ENCODE data around the gene MCF2L2. TPM values are rescaled to one million over a fixed set of nuclear protein-coding genes. Genes with fewer than 3 reads are reported as not detected.
A peak's percentile ranks its signal among the peaks of the same experiment; 100 is the strongest.

The MCF2L2 gene
- polyA plus RNA-seq, 3 donors from 2014 or later = 0.06 to 0.21 TPM; not detected in 1

DNA sequence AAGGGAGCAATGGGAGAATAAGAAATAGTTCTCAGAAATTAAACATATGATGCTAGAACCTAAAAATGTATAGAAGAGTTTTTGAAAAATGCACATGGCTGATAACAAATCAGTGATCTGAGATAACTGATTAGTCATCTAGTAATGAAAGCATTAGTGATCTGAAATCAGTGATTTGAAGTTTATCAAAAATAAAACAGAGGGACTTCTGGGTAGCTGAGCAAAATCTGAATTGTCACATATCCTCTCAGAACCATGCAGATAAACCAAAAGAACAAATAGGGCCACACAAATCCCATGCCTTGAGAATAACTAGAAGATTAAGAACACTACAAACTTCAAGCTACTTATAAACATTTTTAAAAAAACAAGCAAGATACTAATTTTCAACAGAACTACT, 71.5 kb downstream of the MCF2L2 start:
- Mint-ChIP-seq H3K9me3 (no peaks in the 10 kb centered on the region), H3K27me3 (ENCODE audit: low read depth in 3 of 3) (peaks cover 0 to 10% (median 6%) of the 10 kb centered on the region in 3 donors), H3K4me1 (no peaks in the 10 kb centered on the region), H3K4me3 (no peak overlapping the region), H3K36me3 (peaks cover 0 to 3% (median 0%) of the 10 kb centered on the region in 3 donors), H3K27ac (no peak overlapping the region)
- no peak for DNase-seq

DNA sequence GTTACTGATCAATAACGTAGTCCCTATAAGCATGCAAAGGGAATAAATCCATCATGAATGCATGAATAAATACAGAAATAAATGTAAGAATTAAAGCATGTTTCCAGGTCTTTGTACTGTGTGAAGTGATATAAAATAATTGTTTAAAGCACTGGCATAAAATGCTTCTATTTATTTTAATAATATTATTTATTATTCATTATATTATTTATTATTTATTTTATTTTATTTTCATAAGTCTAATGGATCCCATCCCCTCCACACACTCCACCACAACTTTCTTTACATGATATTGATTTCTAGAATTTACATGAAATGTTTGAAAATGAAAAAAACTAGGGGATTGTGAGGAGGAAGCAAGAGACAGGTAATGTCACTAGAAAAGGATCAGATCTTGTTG, 73.5 kb downstream of the MCF2L2 start:
- Mint-ChIP-seq H3K4me3 (no peak overlapping the region), H3K27ac (no peak overlapping the region), H3K9me3 (no peaks in the 10 kb centered on the region), H3K4me1 (peaks cover 8 to 9% of the 10 kb centered on the region in 2 donors), H3K36me3 (peaks cover 0 to 3% (median 0%) of the 10 kb centered on the region in 3 donors), H3K27me3 (ENCODE audit: low read depth in 3 of 3) (peaks cover 0 to 11% (median 6%) of the 10 kb centered on the region in 3 donors)
- DNase-seq = no peak

DNA sequence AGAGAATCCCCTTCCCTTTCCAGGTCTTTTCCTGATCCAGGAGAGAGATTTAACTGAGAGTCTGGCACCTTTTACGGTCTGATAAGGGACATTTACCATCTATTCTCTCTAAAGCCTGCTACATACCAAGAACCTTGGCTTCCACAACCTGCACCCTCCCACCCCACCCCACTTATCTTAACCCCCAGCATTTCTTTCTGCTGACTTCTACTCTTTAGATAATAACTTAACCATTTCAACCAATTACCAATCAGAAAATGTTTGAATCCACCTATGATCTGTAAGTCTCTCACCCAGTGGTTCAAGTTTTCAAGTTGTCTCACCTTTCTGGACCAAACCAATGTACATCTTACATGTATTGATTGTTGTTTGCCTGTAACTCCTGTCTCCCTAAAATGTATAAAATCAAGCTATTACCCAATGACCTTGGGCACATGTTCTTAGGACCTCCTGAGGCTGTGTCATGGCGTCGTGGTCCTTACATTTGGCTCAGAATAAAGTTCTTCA, 74.0 kb downstream of the MCF2L2 start:
- H3K27ac Mint-ChIP-seq = no peak overlapping the region

DNA sequence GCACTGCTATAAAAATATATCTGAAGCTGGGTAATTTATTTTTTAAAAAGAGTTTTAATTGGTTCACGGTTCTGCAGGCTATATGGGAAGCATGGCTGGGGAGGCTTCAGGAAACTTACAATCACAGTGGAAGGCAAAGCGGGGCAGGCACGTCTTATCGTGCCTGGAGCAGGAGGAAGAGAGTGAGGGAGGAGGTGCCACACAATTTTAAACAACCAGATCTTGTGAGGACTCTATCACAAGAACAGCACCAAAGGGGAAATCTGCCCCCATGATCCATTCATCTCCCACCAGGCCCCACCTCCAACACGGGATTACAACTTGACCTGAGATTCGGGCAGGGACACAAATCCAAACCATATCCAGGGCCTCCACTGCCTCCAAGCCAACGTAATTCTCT, 75.0 kb downstream of the MCF2L2 start:
- H3K9me3 Mint-ChIP-seq = peaks cover 0 to 2% (median 0%) of the 10 kb centered on the region in 6 donors
- H3K27ac Mint-ChIP-seq = no peak overlapping the region
- no peak overlapping the region for H3K4me3 Mint-ChIP-seq
- H3K4me1 Mint-ChIP-seq = peaks cover 17 to 18% of the 10 kb centered on the region in 2 donors
- DNase-seq = no peak
- H3K27me3 Mint-ChIP-seq (ENCODE audit: low read depth in 3 of 3) = peaks cover 0 to 10% (median 6%) of the 10 kb centered on the region in 3 donors
- peaks cover 0 to 2% (median 0%) of the 10 kb centered on the region in 3 donors for H3K36me3 Mint-ChIP-seq

More for the DNA sequence above, 74.0 kb downstream of the MCF2L2 start:
- H3K9me3 Mint-ChIP-seq = no peaks in the 10 kb centered on the region
- peaks cover 13 to 14% of the 10 kb centered on the region in 2 donors for H3K4me1 Mint-ChIP-seq
- peaks cover 0 to 3% (median 0%) of the 10 kb centered on the region in 3 donors for H3K36me3 Mint-ChIP-seq
- no peak overlapping the region for H3K4me3 Mint-ChIP-seq
- no peak for DNase-seq
- H3K27me3 Mint-ChIP-seq (ENCODE audit: low read depth in 3 of 3) = peaks cover 0 to 10% (median 6%) of the 10 kb centered on the region in 3 donors

DNA sequence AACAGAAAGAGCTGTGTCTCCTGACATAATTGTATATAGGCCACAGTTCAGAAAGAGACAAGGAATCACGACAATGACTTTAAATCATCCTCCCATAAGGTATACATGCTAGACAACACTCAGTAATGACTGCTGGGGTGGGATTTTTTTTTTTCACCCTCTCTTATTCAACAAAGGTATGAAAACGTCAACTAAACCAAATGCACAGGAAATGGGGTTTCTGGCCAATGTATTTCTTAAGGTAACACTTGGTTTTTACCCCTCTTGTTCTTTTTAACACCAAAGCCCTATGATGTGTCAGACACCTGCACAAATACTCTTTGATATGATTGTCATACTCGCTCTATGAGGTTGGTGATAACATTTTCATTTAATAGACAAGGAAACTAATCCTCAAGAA, 78.3 kb downstream of the MCF2L2 start:
- peak overlapping the region in 4 of 5 donors; percentile 47 to 72 (median 48) for H3K4me3 Mint-ChIP-seq
- peak overlapping the region; percentile 58 to 94 (median 90) for H3K27ac Mint-ChIP-seq
- H3K36me3 Mint-ChIP-seq = peaks cover 0 to 5% (median 0%) of the 10 kb centered on the region in 3 donors
- DNase-seq = peak; percentile 67 to 75 (median 70)
- peaks cover 0 to 14% (median 0%) of the 10 kb centered on the region in 6 donors for H3K9me3 Mint-ChIP-seq
- peaks cover 0 to 7% (median 6%) of the 10 kb centered on the region in 3 donors for H3K27me3 Mint-ChIP-seq (ENCODE audit: low read depth in 3 of 3)
- H3K4me1 Mint-ChIP-seq = peaks cover 17 to 18% of the 10 kb centered on the region in 2 donors

DNA sequence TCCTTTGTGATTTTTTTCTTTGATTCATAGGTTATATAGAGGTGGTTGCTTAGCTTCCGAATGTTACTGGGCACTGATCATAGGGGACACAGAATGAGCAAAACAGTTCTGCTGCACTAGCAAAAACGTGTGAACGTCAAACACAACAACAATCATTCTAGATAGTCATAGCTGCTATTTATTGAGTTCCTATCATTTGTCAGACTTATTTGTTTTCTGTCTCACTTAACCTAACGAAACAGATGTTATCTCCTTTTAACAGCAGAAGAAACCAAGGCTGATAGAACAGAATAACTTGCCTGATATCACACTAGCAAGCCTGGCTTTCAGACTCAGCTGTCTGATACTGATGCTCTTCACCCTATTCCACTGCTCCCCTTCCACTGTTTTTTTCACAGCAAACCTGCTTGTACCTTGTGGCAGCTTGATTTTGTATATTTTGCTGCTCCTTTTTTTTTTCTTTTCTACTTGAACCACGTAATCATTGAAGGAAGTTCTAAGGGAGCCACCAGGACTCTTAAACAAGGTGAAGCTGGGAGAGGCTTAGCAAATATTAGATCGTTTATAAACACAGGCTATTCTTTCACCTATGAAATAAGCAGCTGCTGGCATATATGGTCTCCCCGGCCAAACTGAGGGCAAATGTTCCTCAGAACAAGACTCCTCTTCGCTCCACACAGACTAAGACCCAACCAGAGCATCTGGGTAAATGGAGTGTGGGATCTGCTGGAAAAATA, 78.8 kb downstream of the MCF2L2 start:
- Mint-ChIP-seq H3K4me3 (peak overlapping the region in 4 of 5 donors; percentile 47 to 72 (median 48)), H3K36me3 (peaks cover 0 to 8% (median 0%) of the 10 kb centered on the region in 3 donors), H3K4me1 (peaks cover 17 to 18% of the 10 kb centered on the region in 2 donors), H3K27me3 (ENCODE audit: low read depth in 3 of 3) (peaks cover 0 to 7% (median 6%) of the 10 kb centered on the region in 3 donors), H3K27ac (peak overlapping the region; percentile 58 to 94 (median 90)), H3K9me3 (peaks cover 0 to 14% (median 0%) of the 10 kb centered on the region in 6 donors)
- DNase-seq = peak; percentile 11 to 51 (median 16)

DNA sequence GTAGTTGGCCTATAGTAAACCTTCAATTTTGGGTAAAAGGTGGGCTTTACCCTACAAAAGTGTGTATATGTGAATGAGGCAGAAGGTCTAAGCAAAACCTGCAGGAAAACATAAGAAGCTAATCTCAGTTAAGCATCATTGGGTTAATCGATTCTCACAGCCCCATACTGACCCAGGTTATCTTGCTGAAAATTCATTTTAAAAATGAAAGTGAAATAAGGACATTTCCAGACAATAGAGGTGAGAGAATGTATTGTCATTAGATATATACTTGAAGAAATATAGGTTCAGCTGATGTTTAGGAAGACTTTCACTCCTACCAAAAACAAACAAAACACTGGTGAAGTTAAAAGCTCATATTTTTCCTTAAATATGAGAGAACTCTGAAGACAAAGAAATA, 85.6 kb downstream of the MCF2L2 start:
- Mint-ChIP-seq H3K4me3 (peak overlapping the region in 1 of 5 donors; percentile 44), H3K9me3 (peaks cover 0 to 9% (median 0%) of the 10 kb centered on the region in 6 donors), H3K36me3 (peaks cover 0 to 8% (median 0%) of the 10 kb centered on the region in 3 donors), H3K27ac (peak overlapping the region in 3 of 6 donors; percentile 24 to 66 (median 58)), H3K27me3 (ENCODE audit: low read depth in 3 of 3) (peaks cover 0 to 6% (median 3%) of the 10 kb centered on the region in 3 donors), H3K4me1 (peaks cover 6 to 9% of the 10 kb centered on the region in 2 donors)
- no peak for DNase-seq

DNA sequence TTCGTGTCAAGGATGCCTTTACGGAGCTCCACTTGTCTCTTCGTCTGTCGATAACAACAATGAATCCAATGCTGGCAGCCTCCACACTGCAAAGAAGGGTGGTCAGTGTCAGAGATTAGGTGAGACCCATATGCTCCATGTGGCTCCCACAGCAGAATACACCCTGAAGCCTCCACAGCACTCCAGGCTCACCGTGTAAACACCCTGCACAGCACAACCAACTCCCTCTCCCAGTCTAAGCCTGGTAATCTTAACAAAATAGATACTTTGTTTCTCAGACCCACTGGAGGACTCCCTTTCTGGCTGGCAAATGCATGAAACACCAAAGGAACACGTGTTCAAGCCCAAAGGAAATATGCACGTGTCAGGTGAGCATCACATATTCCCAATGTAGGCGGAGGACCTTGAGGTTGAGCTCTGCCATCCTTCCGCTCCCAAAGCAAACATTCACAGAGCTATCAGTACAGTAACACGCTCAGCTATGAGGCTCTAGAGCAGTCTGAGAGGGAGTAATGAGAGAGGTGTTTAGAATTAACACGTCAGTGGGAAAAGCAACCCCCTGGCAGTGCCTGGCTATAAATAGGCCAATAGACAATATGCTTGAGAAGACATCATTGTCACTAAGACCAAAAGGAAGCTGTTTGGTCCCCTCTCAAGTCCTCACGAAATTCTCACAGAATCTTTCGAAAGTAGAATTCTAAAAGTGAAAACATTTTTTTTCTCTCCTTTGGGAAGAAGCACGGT, 86.7 kb downstream of the MCF2L2 start:
- no peaks in the 10 kb centered on the region for H3K9me3 Mint-ChIP-seq
- no peaks in the 10 kb centered on the region for H3K27me3 Mint-ChIP-seq (ENCODE audit: low read depth in 3 of 3)
- DNase-seq = no peak
- H3K27ac Mint-ChIP-seq = no peak overlapping the region
- H3K4me3 Mint-ChIP-seq = no peak overlapping the region
- H3K4me1 Mint-ChIP-seq = peaks cover 6 to 9% of the 10 kb centered on the region in 2 donors
- peaks cover 0 to 8% (median 0%) of the 10 kb centered on the region in 3 donors for H3K36me3 Mint-ChIP-seq

DNA sequence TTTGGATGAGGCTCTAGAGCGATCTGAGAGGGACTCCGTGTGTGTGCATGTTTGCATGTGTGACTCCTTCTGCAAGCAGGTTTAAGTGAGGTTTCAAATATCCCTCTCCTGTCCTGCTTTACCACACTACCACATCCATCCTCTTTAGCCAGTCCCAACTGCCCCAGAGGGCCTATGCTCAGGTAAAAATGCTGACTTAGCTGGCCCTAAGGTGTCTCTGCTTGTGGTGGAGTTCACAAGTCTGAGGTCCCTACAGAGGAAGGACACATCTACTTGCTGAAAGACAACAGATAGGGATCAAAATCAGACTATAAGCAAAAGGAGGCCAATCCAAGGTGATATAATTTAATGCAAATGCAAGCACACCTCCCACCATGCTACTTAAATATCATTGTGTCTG, 88.2 kb downstream of the MCF2L2 start:
- H3K4me3 Mint-ChIP-seq = no peak overlapping the region

DNA sequence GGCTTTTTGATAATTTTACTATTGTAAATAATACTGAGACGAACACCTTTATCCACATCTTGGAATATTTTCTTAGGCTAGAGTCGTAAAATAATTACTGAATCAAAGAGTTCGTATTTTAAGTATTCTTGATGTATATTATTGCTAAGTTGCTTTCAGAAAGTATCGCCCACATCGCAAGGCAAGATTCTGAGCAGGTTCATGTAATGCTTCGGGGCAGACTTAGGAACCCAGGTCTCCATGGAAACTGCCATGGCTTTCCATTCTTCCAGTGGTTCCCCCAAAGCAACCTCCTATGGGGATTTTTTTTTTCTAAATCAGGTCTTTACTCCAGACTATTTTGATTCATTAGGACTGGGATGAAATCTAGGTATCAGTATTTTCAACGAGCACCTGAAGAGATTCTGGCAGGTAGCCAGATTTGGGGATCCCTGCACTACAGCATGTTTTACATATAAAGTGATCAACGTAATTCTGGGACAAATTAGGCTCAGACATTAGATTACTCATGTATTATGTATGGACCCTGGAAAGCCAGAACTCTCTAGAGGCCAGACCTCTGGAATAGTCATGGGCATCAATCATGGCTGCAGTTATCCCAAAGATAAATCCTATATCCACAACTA, 88.8 kb downstream of the MCF2L2 start:
- no peaks in the 10 kb centered on the region for H3K9me3 Mint-ChIP-seq
- no peak overlapping the region for H3K27ac Mint-ChIP-seq
- peaks cover 6 to 9% of the 10 kb centered on the region in 2 donors for H3K4me1 Mint-ChIP-seq
- H3K4me3 Mint-ChIP-seq = no peak overlapping the region
- H3K36me3 Mint-ChIP-seq = no peaks in the 10 kb centered on the region
- no peak for DNase-seq
- H3K27me3 Mint-ChIP-seq (ENCODE audit: low read depth in 3 of 3) = no peaks in the 10 kb centered on the region

More for the DNA sequence above, 88.2 kb downstream of the MCF2L2 start:
- H3K27ac Mint-ChIP-seq = no peak overlapping the region
- peaks cover 6 to 9% of the 10 kb centered on the region in 2 donors for H3K4me1 Mint-ChIP-seq
- H3K27me3 Mint-ChIP-seq (ENCODE audit: low read depth in 3 of 3) = no peaks in the 10 kb centered on the region
- peaks cover 0 to 4% (median 0%) of the 10 kb centered on the region in 3 donors for H3K36me3 Mint-ChIP-seq
- no peaks in the 10 kb centered on the region for H3K9me3 Mint-ChIP-seq
- no peak for DNase-seq

DNA sequence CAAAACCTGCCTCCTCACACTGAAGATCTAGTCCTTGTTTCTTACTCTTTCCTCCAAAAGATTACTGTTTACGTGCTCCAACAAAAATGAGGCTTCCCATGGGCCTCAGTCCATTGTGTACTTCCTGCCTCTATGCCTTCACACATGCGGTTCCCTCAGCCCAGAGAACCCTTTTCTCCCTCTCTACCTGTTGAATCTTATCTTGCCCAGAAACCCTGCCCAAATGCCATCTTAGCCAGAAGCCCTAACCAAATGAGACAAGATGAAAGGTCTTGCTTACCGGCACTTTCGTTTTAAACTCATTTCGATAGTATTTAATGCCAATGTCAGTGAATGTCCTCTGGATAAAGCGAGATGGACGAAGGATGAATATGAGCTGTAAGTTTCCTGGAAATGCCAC, 89.9 kb downstream of the MCF2L2 start:
- H3K27ac Mint-ChIP-seq = no peak overlapping the region
- no peak overlapping the region for H3K4me3 Mint-ChIP-seq
- no peaks in the 10 kb centered on the region for H3K36me3 Mint-ChIP-seq
- no peak for DNase-seq
- peaks cover 6 to 9% of the 10 kb centered on the region in 2 donors for H3K4me1 Mint-ChIP-seq
- H3K27me3 Mint-ChIP-seq (ENCODE audit: low read depth in 3 of 3) = no peaks in the 10 kb centered on the region
- no peaks in the 10 kb centered on the region for H3K9me3 Mint-ChIP-seq

DNA sequence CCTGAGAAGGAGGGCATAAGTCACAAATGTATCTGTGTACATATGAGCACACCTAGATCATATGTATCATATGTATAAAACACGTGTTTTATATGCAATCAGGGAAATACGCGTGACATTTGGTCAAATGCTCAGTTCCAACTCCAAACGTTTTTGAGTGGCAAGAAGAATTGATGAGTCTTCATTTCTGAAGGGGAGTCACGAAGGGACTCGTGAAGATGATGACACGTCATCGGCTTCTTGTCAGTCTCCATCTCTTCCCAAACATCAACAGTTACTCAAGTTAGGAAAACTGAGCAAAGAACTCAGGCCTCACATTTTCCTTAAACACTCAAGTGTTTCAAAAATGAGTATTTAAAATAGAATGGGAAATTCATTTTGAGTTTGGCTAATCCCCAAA, 95.9 kb downstream of the MCF2L2 start:
- H3K9me3 Mint-ChIP-seq = no peaks in the 10 kb centered on the region
- peaks cover 0 to 5% (median 0%) of the 10 kb centered on the region in 3 donors for H3K36me3 Mint-ChIP-seq
- no peak overlapping the region for H3K4me3 Mint-ChIP-seq
- DNase-seq = no peak
- no peaks in the 10 kb centered on the region for H3K4me1 Mint-ChIP-seq
- H3K27me3 Mint-ChIP-seq (ENCODE audit: low read depth in 3 of 3) = no peaks in the 10 kb centered on the region
- H3K27ac Mint-ChIP-seq = no peak overlapping the region

DNA sequence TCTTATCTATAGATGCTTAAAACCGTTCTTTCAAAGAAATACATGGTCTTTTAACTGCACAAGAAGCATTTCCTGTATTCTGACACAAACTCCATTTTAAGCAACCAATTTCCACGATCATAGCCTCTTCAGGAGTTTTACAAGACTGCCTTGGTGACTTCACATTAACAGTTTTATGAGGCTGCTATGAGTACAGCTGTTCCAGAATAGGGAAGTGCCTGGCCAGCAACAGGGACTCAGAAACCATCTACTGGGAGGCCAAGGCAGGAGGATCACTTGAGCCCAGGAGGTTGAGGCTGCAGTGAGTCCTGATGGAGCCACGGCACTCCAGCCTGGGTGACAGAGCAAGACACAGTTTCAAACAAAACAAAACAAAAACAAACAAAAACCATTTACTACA, 96.9 kb downstream of the MCF2L2 start:
- H3K27ac Mint-ChIP-seq = no peak overlapping the region
- H3K9me3 Mint-ChIP-seq = no peaks in the 10 kb centered on the region
- no peak overlapping the region for H3K4me3 Mint-ChIP-seq
- no peak for DNase-seq
- H3K27me3 Mint-ChIP-seq (ENCODE audit: low read depth in 3 of 3) = no peaks in the 10 kb centered on the region
- H3K4me1 Mint-ChIP-seq = no peaks in the 10 kb centered on the region
- H3K36me3 Mint-ChIP-seq = peaks cover 0 to 5% (median 0%) of the 10 kb centered on the region in 3 donors
